HEK293 (cell line): ENCODE measurements around the gene CORO2B.

Experiments used
- CTCF ChIA-PET: fragments of 350-600 bp; formaldehyde crosslinking; extraction: SDS; loops from one replicate; lab custom pipeline; 2021; ENCODE audit warnings: antibody characterized with exemption; lab: Yijun Ruan, JAX
- POLR2A ChIA-PET: fragments of 300-600 bp; formaldehyde crosslinking; extraction: SDS; loops from one replicate; lab custom pipeline; 2020; ENCODE audit warnings: antibody characterized with exemption, inconsistent platforms; lab: Yijun Ruan, JAX
- H3K27ac ChIP-seq: fragments of 200-500 bp; sonication (Bioruptor generic); 2 replicates; pipeline ENCODE4 v1.5.1; 2014; ENCODE audit warnings: low read depth, low read length, control low read depth, inconsistent platforms; ENCODE audit errors: extremely low read depth
- H3K36me3 ChIP-seq, 2 experiments: fragments of 200-500 bp in 1 of 2; sonication (Bioruptor generic) in 1 of 2; 1 replicate in 1 of 2; 2 replicates in 1 of 2; pipeline ENCODE4 v1.5.1; 2014 to 2017; ENCODE audit warnings: inconsistent platforms in 2 of 2, low read length in 2 of 2; ENCODE audit not compliant: control insufficient read depth in 2 of 2, insufficient read depth in 1 of 2
- H3K4me1 ChIP-seq: fragments of 200-500 bp; sonication (Bioruptor generic); 2 replicates; pipeline ENCODE4 v1.5.1; 2014; ENCODE audit warnings: mild to moderate bottlenecking, low read length, inconsistent platforms; ENCODE audit not compliant: control insufficient read depth, insufficient read depth
- H3K4me3 ChIP-seq: 2 replicates; pipeline ENCODE4 v1.5.1; 2011; ENCODE audit warnings: low read depth, mild to moderate bottlenecking, control low read depth, low read length, moderate library complexity
- H3K9me3 ChIP-seq: fragments of 200-500 bp; sonication (Bioruptor generic); 2 replicates; pipeline ENCODE4 v1.5.1; 2014; ENCODE audit warnings: low read depth, low read length, inconsistent platforms; ENCODE audit not compliant: control insufficient read depth, insufficient read depth
- BCL11A ChIP-seq: fragments of 450-650 bp; formaldehyde crosslinking; IDR thresholded peaks from 2 replicates; pipeline ENCODE4 v1.5.1; 2016; ENCODE audit warnings: low read depth, missing biosample characterization, missing genetic modification characterization
- KLF17 ChIP-seq: fragments of 450-650 bp; formaldehyde crosslinking; IDR thresholded peaks from 2 replicates; pipeline ENCODE4 v1.5.1; 2016; ENCODE audit warnings: missing biosample characterization, missing genetic modification characterization
- OSR2 ChIP-seq: fragments of 450-650 bp; formaldehyde crosslinking; IDR thresholded peaks from 2 replicates; pipeline ENCODE4 v1.5.1; 2016; ENCODE audit warnings: missing biosample characterization, missing genetic modification characterization
- SETDB1 ChIP-seq: IDR thresholded peaks from one replicate; pipeline ENCODE4 v1.6.1; 2017; ENCODE audit warnings: mild to moderate bottlenecking, low read length, moderate library complexity, mixed read lengths; ENCODE audit not compliant: insufficient read length
- WT1 ChIP-seq: fragments of 450-650 bp; formaldehyde crosslinking; IDR thresholded peaks from 2 replicates; pipeline ENCODE4 v1.5.1; 2016; ENCODE audit warnings: missing biosample characterization, missing genetic modification characterization
- ZFP41 ChIP-seq: fragments of 450-650 bp; formaldehyde crosslinking; IDR thresholded peaks from 2 replicates; pipeline ENCODE4 v1.5.1; 2016; ENCODE audit warnings: missing biosample characterization, missing genetic modification characterization, borderline replicate concordance
- ZNF121 ChIP-seq: fragments of 450-650 bp; formaldehyde crosslinking; IDR thresholded peaks from 2 replicates; pipeline ENCODE4 v1.5.1; 2016; ENCODE audit warnings: missing biosample characterization, missing genetic modification characterization
- ZNF133 ChIP-seq: fragments of 450-650 bp; formaldehyde crosslinking; IDR thresholded peaks from 2 replicates; pipeline ENCODE4 v1.5.1; 2016; ENCODE audit warnings: missing biosample characterization, missing genetic modification characterization
- ZNF155 ChIP-seq: fragments of 450-650 bp; formaldehyde crosslinking; IDR thresholded peaks from 2 replicates; pipeline ENCODE4 v1.5.1; 2016; ENCODE audit warnings: missing biosample characterization, missing genetic modification characterization
- ZNF549 ChIP-seq: fragments of 450-650 bp; IDR thresholded peaks from 2 replicates; pipeline ENCODE4 v1.5.1; 2018; ENCODE audit warnings: missing biosample characterization, missing genetic modification characterization, mild to moderate bottlenecking, inconsistent platforms, moderate library complexity
- ZNF580 ChIP-seq: fragments of 450-650 bp; formaldehyde crosslinking; IDR thresholded peaks from 2 replicates; pipeline ENCODE4 v1.5.1; 2016; ENCODE audit warnings: missing biosample characterization, missing genetic modification characterization
- ZNF660 ChIP-seq: fragments of 450-650 bp; IDR thresholded peaks from 2 replicates; pipeline ENCODE4 v1.5.1; 2018; ENCODE audit warnings: missing biosample characterization, mild to moderate bottlenecking, missing genetic modification characterization
- ZNF704 ChIP-seq: fragments of 450-650 bp; formaldehyde crosslinking; IDR thresholded peaks from 2 replicates; pipeline ENCODE4 v1.5.1; 2016; ENCODE audit warnings: missing biosample characterization, missing genetic modification characterization
- ZNF843 ChIP-seq: fragments of 450-650 bp; formaldehyde crosslinking; IDR thresholded peaks from 2 replicates; pipeline ENCODE4 v1.5.1; 2016; ENCODE audit warnings: missing biosample characterization, missing genetic modification characterization
- ZSCAN18 ChIP-seq: fragments of 450-650 bp; formaldehyde crosslinking; IDR thresholded peaks from 2 replicates; pipeline ENCODE4 v1.5.1; 2016; ENCODE audit warnings: missing biosample characterization, missing genetic modification characterization
- ZSCAN4 ChIP-seq: fragments of 450-650 bp; formaldehyde crosslinking; IDR thresholded peaks from 2 replicates; pipeline ENCODE4 v1.5.1; 2017; ENCODE audit warnings: missing biosample characterization, missing genetic modification characterization

Gene CORO2B

GRCh38 chr15:68653801-68654200, 75.0 kb downstream of the CORO2B start:
- Histone ChIP-seq H3K27ac (no peak overlapping the region), H3K4me3 (no peak overlapping the region), H3K4me1 (no peaks in the 10 kb centered on the region), H3K36me3 (no peaks in the 10 kb centered on the region), H3K9me3 (no peaks in the 10 kb centered on the region)
- ChIA-PET POLR2A (no interaction called here), CTCF (interaction anchor here (0.6 to 1.1 kb wide), 4 partner anchors 20 to 460 kb away, joined by 3 to 6 read pairs (median 4); no protein-coding TSS in a partner anchor)
- TF ChIP-seq KLF17 (tag by site-specific recombination) (no peak), ZNF133 (tag by site-specific recombination) (no peak), ZNF704 (tag by site-specific recombination) (no peak), ZSCAN18 (tag by site-specific recombination) (no peak), BCL11A (no peak), ZNF155 (tag by site-specific recombination) (no peak), ZNF580 (tag by site-specific recombination) (no peak), ZFP41 (no peak)

- CTCF ChIA-PET: interaction anchor here (0.6 to 1.7 kb wide), 6 partner anchors 10 to 402 kb away, joined by 3 to 4 read pairs (median 4); no protein-coding TSS in a partner anchor
- Histone ChIP-seq H3K27ac (no peak overlapping the region), H3K4me3 (no peak overlapping the region), H3K36me3 (no peaks in the 10 kb centered on the region), H3K9me3 (no peaks in the 10 kb centered on the region), H3K4me1 (no peaks in the 10 kb centered on the region)
- TF ChIP-seq ZNF843 (tag by site-specific recombination) (no peak), ZSCAN4 (no peak), ZNF549 (tag by site-specific recombination) (no peak), WT1 (tag by site-specific recombination) (no peak), ZNF121 (tag by site-specific recombination) (no peak), SETDB1 (no peak)
- POLR2A ChIA-PET: interaction anchor here (0.6 kb wide), 2 partner anchors 17 to 20 kb away, joined by 3 to 5 read pairs; no protein-coding TSS in a partner anchor
Observed at GRCh38 chr15:68654786-68655560, 76.2 kb downstream of the CORO2B start.

GRCh38 chr15:68655686-68656437, 77.1 kb downstream of the CORO2B start:
- TF ChIP-seq ZNF660 (tag by site-specific recombination) (no peak), OSR2 (tag by site-specific recombination) (no peak)
- Histone ChIP-seq H3K9me3 (no peaks in the 10 kb centered on the region), H3K27ac (no peak overlapping the region), H3K36me3 (no peaks in the 10 kb centered on the region), H3K4me3 (no peak overlapping the region), H3K4me1 (no peaks in the 10 kb centered on the region)
- ChIA-PET POLR2A (interaction anchor here (0.6 kb wide), 1 partner anchor 21 kb away, joined by 3 read pairs; no protein-coding TSS in a partner anchor), CTCF (interaction anchor here (0.6 to 1.7 kb wide), 3 partner anchors 18 to 75 kb away, joined by 3 to 4 read pairs (median 4); no protein-coding TSS in a partner anchor)
